HG03457 (cell line): ENCODE measurements around the gene MITD1.
A peak's percentile ranks its signal among the peaks of the same experiment; 100 is the strongest.
"Not testable (repeated sequence)": the region's sequence is repeated elsewhere in the genome, so short reads cannot be mapped to it uniquely, and the experiment has no call there.

Source experiments
- ATAC-seq: cut with Tn5 transposase; IDR thresholded peaks from one replicate; pipeline ENCODE4 v1.9.1; 2021; ENCODE audit warnings: moderate number of reproducible peaks; ENCODE audit not compliant: unreplicated experiment

Gene MITD1

DNA sequence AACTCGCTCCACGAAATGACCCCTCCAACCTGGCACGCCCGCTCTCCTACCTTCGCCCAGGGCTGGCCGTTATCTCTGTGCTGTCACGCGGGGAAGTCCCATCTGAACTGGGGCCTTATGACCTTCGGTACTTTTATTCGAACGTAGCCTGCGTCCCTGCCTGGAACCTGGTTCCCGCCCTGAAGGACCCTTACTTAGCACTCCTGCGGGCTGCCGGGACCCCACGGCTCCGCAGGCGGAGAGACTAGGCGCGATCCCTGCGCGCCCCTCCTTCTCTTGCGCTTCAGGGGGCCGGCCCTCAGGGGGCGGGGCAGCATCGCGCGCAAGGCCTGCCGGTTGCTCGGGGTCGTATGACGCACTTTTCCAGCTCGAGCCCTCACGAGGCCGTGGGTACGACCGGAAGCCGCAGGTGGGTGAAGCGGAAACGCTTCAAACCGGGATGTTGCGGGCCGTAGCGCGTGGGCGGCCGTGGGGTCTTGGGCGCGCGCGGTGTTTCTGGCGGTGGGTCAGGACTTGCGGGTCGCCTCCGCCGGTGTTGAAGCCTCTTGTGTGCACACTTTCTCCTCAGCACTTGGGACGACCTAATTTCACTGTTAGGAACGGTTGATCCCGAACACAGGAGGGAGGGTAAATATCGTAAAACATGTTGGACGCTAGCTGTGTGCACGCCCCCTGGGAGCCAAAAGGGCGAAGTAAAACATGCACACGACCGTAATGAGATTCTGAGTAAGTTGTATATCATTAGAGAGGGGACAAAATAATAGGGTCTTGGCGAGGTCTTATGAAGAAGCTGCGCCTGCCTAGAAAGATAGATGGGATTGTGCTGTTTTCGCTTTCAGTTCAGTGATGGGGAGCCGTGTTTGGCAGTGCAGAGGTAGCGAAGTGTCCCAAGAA is 26.0 kb downstream of the MITD1 start, which contains the start of the genes LIPT1 and TSGA10:
LIPT1 (plus strand) TSS at position 325 of the 894 bp plus-strand sequence. CDS start 6,991 bp downstream, outside the sequence.
TSGA10 (minus strand) TSS at position 300 of the 894 bp plus-strand sequence. CDS start 45,503 bp downstream, outside the sequence.
- ATAC-seq: peak; percentile 78

DNA sequence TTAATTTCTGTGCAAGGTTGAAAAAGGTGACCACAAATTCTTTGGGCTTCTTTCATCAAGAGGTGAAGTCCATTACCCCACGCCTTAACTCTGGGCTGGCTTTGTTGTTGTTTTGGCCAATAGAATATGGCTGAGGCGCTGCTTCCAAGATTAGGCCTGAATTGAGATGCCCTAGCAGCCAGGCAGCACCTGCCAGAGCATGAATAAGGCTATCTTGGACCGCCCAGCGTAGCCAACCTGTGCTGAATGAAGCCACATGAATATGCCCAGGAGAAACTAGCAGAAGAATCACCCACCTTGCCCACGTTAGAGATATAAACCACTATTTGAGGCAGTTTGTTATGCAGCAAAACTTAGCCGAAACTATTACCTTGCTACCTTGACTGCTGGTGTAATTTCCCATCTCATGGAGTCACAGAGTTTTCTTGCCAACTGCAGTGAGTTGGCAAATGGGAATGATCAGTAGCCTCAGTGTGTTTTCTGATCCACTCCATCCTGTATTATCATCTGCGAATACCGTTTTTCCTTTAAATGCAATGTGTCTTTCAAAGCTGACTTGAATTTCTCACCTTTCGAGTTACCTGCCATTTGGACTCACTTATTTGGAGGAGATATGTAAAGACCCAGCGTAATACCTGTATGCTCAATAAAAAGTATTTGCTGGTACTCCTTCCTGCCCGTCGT is 26.8 kb downstream of the MITD1 start:
- no peak for ATAC-seq

- ATAC-seq: no peak
These were observed 28.5 kb downstream of the MITD1 start for GRCh38 chr2:99152199-99152895.

DNA sequence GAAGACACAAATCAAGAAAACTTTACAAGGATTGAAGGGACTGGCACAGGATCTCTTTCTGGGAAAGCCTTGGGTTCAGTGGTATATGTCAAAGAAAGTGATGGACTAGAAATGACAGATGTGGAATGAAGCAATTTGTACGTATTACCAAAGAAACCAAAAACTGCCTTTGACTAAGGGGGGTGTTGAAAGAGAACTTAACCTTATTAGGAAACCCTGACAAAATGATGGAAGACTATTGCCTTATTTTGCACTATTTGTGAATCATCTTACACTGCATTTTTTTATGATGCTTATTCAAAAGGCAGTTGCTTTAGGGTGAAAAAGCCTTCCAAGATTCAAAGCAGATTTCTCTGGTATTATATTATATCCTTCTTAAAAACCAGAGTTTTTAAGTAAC is 30.2 kb downstream of the MITD1 start:
- no peak for ATAC-seq

DNA sequence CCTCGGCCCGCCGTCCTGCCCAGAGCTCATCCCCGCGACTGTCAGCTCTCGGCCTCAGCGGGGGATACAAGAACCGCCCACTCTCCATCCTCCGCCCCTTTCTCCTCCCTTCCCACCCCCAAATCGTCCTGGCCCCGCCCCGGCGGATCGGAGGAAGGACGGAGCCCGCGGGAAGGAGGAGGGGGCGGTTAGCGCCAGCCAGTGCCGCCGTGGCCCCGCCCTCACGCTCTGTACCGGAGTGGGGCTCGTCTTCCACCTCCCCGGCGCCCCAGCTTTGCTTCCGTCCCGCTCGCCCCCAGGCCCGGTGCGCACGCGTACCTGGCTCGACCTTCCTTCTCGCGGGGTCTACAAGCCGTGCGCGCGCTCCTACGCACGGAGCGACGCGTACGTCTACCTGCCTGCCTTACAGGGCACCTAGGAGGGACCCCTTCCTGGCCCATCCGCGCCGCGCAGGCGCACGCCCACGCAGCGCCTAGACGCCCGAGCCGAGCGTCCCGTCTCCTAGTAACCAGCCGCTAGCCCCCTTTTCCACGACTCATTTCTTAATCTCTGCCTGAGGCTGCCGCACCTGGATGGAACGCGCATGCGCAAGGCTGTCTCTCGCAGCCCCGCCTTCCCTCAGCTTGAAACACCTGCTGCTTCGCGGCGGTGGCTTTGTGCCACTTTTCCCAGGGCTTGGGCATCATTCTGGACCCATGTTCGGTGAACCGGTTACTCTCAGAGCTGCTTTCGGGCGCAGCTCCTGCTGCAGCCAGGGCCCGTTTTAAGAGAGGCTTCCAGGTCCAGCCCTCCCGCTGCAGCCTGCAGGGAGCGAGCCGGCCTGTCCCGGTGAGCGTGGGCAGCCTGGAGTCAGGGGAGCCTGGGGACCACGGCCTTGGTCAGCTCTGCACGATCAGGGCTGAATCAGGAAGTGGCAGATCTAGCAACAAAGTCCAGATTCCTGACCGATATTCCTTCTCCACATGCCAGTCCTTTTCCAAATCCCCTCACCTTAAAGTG is 39.4 kb downstream of the MITD1 start, which contains the start of gene C2orf15:
C2orf15 (plus strand) TSS at position 598 of the 999 bp plus-strand sequence. CDS start 8,852 bp downstream, outside the sequence.
- peak; percentile 84 for ATAC-seq

DNA sequence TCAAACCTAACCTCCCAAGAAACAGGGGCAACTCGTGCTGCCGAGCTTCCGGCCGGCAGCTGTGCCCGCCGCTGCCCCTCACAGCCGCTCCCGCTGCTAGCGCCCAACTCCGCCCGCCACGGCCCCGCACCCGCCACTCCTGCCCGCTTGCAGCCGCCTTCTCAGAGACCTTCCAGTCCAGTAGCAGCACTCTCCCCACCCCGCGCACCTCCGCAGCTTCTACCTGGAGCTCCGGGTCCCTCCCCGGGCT is 40.1 kb downstream of the MITD1 start:
- peak; percentile 14 for ATAC-seq

- ATAC-seq: no peak
These were observed 40.6 kb downstream of the MITD1 start for GRCh38 chr2:99140056-99140859.

GRCh38 chr2:99139003-99139402 is 41.9 kb downstream of the MITD1 start:
- no peak for ATAC-seq

GRCh38 chr2:99135044-99135556 is 45.8 kb downstream of the MITD1 start:
- ATAC-seq: not testable (repeated sequence)

DNA sequence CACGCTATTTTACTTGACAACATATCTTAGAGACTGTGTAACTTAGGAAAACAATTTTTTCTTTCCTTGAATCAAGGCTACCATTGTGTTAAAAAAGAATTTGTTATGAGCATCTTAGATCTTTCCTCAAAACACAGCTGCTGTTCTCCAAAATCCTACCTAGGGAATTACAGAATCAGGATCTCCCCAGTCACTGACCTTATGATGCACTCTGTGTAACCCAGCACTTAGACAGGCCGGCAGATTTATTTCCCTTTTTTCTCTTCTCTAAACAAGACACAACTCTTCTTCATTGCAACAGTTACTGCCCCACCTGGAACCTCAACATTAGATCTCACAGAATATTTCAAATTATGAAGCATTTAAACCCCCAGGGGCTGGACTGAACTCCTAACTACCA is 52.9 kb downstream of the MITD1 start:
- no peak for ATAC-seq
